ENCODE measurements around the gene SPTBN1. TPM values are rescaled to one million over a fixed set of nuclear protein-coding genes. Genes with fewer than 3 reads are reported as not detected.

SPTBN1 gene
- total RNA-seq, 1 donor from 2014 or later = 983 TPM

GRCh38 chr2:54437588-54437987 is 18.5 kb upstream of the SPTBN1 start:
- DNase-seq (ENCODE audit: low spot score) = no peak
- no peak for TF ChIP-seq CTCF (IDR thresholded peaks at IDR 0.05; ENCODE audit: unreplicated experiment)
- peaks cover 61% of the 10 kb centered on the region for H3K4me1 Mint-ChIP-seq (ENCODE audit: unreplicated experiment)
- H3K36me3 Mint-ChIP-seq (ENCODE audit: low read depth, unreplicated experiment) = no peaks in the 10 kb centered on the region
- no peaks in the 10 kb centered on the region for H3K9me3 Mint-ChIP-seq (ENCODE audit: unreplicated experiment)
- no peak overlapping the region for H3K4me3 Mint-ChIP-seq (ENCODE audit: unreplicated experiment)
- no peaks in the 10 kb centered on the region for H3K27me3 Mint-ChIP-seq (ENCODE audit: unreplicated experiment)
- no peak overlapping the region for H3K27ac Mint-ChIP-seq (ENCODE audit: unreplicated experiment)

- TF ChIP-seq CTCF (IDR thresholded peaks at IDR 0.05; ENCODE audit: unreplicated experiment) = no peak
- Mint-ChIP-seq H3K4me3 (ENCODE audit: unreplicated experiment) (no peak overlapping the region), H3K36me3 (ENCODE audit: low read depth, unreplicated experiment) (no peaks in the 10 kb centered on the region), H3K4me1 (ENCODE audit: unreplicated experiment) (peaks cover 55% of the 10 kb centered on the region), H3K27me3 (ENCODE audit: unreplicated experiment) (no peaks in the 10 kb centered on the region), H3K27ac (ENCODE audit: unreplicated experiment) (no peak overlapping the region), H3K9me3 (ENCODE audit: unreplicated experiment) (no peaks in the 10 kb centered on the region)
- no peak for DNase-seq (ENCODE audit: low spot score)
These were observed 17.9 kb upstream of the SPTBN1 start for GRCh38 chr2:54438271-54438670.

- Mint-ChIP-seq H3K27ac (ENCODE audit: unreplicated experiment) (no peak overlapping the region), H3K4me3 (ENCODE audit: unreplicated experiment) (no peak overlapping the region), H3K36me3 (ENCODE audit: low read depth, unreplicated experiment) (no peaks in the 10 kb centered on the region), H3K4me1 (ENCODE audit: unreplicated experiment) (peaks cover 54% of the 10 kb centered on the region), H3K9me3 (ENCODE audit: unreplicated experiment) (no peaks in the 10 kb centered on the region), H3K27me3 (ENCODE audit: unreplicated experiment) (no peaks in the 10 kb centered on the region)
- no peak for DNase-seq (ENCODE audit: low spot score)
- TF ChIP-seq CTCF (IDR thresholded peaks at IDR 0.05; ENCODE audit: unreplicated experiment) = no peak
These were observed 16.5 kb upstream of the SPTBN1 start for GRCh38 chr2:54439582-54439981.

DNA sequence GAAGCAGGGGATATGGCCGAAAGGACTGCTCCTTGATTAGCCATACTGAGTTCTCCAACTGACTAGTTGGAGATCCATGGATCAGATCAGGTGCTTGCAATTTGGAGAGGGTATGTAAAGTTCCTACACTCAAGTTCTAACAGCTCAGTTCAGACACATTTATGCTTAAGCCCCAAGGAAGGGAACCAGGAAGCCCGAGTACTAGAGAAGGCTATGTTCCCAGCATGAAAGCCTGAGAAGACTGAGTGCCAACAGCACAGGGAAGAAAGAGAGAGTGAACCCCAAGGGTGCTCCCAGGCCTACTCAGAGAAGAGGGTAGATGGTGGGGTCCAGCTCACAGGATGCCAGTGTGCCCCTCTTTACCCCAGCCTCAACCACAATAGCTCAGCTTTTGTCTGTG is 16.1 kb upstream of the SPTBN1 start:
- DNase-seq (ENCODE audit: low spot score) = no peak
- peaks cover 55% of the 10 kb centered on the region for H3K4me1 Mint-ChIP-seq (ENCODE audit: unreplicated experiment)
- H3K9me3 Mint-ChIP-seq (ENCODE audit: unreplicated experiment) = no peaks in the 10 kb centered on the region
- H3K36me3 Mint-ChIP-seq (ENCODE audit: low read depth, unreplicated experiment) = no peaks in the 10 kb centered on the region
- no peak overlapping the region for H3K4me3 Mint-ChIP-seq (ENCODE audit: unreplicated experiment)
- TF ChIP-seq CTCF (IDR thresholded peaks at IDR 0.05; ENCODE audit: unreplicated experiment) = no peak
- H3K27me3 Mint-ChIP-seq (ENCODE audit: unreplicated experiment) = no peaks in the 10 kb centered on the region
- no peak overlapping the region for H3K27ac Mint-ChIP-seq (ENCODE audit: unreplicated experiment)

- no peak overlapping the region for H3K4me3 Mint-ChIP-seq (ENCODE audit: unreplicated experiment)
- H3K27ac Mint-ChIP-seq (ENCODE audit: unreplicated experiment) = no peak overlapping the region
- no peaks in the 10 kb centered on the region for H3K9me3 Mint-ChIP-seq (ENCODE audit: unreplicated experiment)
- H3K4me1 Mint-ChIP-seq (ENCODE audit: unreplicated experiment) = peaks cover 36% of the 10 kb centered on the region
- H3K27me3 Mint-ChIP-seq (ENCODE audit: unreplicated experiment) = no peaks in the 10 kb centered on the region
- DNase-seq (ENCODE audit: low spot score) = no peak
- H3K36me3 Mint-ChIP-seq (ENCODE audit: low read depth, unreplicated experiment) = no peaks in the 10 kb centered on the region
- TF ChIP-seq CTCF (IDR thresholded peaks at IDR 0.05; ENCODE audit: unreplicated experiment) = no peak
These were observed 11.6 kb upstream of the SPTBN1 start for GRCh38 chr2:54444503-54444902.

Data from endothelial cell (in vitro differentiated cells).